Measurements from ENCODE around the gene TREH. TPM values are rescaled to one million over a fixed set of nuclear protein-coding genes. Genes with fewer than 3 reads are reported as not detected.

TREH gene
- polyA plus RNA-seq, 1 of the 3 experiments (the other 2 are of a cell fraction), result not detected

GRCh38 chr11:118628031-118628430 is 51.4 kb downstream of the TREH start:
- CTCF ChIA-PET, result interaction anchor here (0.9 to 1.8 kb wide), 5 partner anchors 8 to 62 kb away, joined by 3 to 9 read pairs (median 3); no protein-coding TSS in a partner anchor
- POLR2A ChIA-PET, result no interaction called here
- peaks cover 98% of the 10 kb centered on the region for H3K79me2 ChIP-seq (ENCODE audit: insufficient read depth)

GRCh38 chr11:118627566-118627965 is 51.9 kb downstream of the TREH start:
- Histone ChIP-seq H3K4me1 (ENCODE audit: control insufficient read depth in 1 of 2, insufficient read depth in 2 of 2, low read depth in 1 of 2, low read length in 1 of 2) (peaks cover 8 to 32% of the 10 kb centered on the region in 2 experiments; a peak in 3 of 4 replicates), H3K9me2 (no peaks in the 10 kb centered on the region), H3K27me3 (ENCODE audit: insufficient read depth) (no peaks in the 10 kb centered on the region), H3K4me3 (ENCODE audit: low read depth in 2 of 2, low read length in 1 of 2) (no peak overlapping the region), H3K9me3 (no peaks in the 10 kb centered on the region), H3K36me3 (replicated peaks in 1 of 2; ENCODE audit: control insufficient read depth in 1 of 2, insufficient read depth in 2 of 2, low read length in 1 of 2) (peaks cover 58 to 68% of the 10 kb centered on the region in 2 experiments), H3K27ac (ENCODE audit: low read depth in 2 of 2, low read length in 1 of 2) (no peak overlapping the region), H2AFZ (ENCODE audit: low read depth) (no peak overlapping the region), H4K20me1 (ENCODE audit: insufficient read depth) (peaks cover 86% of the 10 kb centered on the region), H3K79me2 (ENCODE audit: insufficient read depth) (peaks cover 98% of the 10 kb centered on the region), H3F3A (replicated peaks; ENCODE audit: insufficient read depth) (peaks cover 10% of the 10 kb centered on the region), H3K4me2 (no peak overlapping the region), H3K9ac (no peak overlapping the region)
- no peak for DNase-seq
- TF ChIP-seq NRF1 (IDR thresholded peaks at IDR 0.05; ENCODE audit: low read depth, low read length), result no peak
- no peak for TF ChIP-seq TCF12 (IDR thresholded peaks at IDR 0.05)
- no peak for TF ChIP-seq CTCF (IDR thresholded peaks at IDR 0.05)
- no peak for TF ChIP-seq RAD21 (IDR thresholded peaks at IDR 0.05; ENCODE audit: low read length)
- no peak for TF ChIP-seq IRF3 (IDR thresholded peaks at IDR 0.05; ENCODE audit: low read depth, low read length)
- TF ChIP-seq NFIC (IDR thresholded peaks at IDR 0.05; ENCODE audit: borderline replicate concordance), result no peak
- TF ChIP-seq USF2 (IDR thresholded peaks at IDR 0.05; ENCODE audit: borderline replicate concordance, low read depth, low read length), result no peak
- no peak for TF ChIP-seq CHD2 (IDR thresholded peaks at IDR 0.05; ENCODE audit: low read length, partially characterized antibody)
- CTCF ChIA-PET, result interaction anchor here (1.0 to 1.8 kb wide), 5 partner anchors 12 to 62 kb away, joined by 3 to 9 read pairs (median 3); no protein-coding TSS in a partner anchor
- WGBS (ENCODE audit: low lambda C conversion rate), result 95% methylated on average over 8 of the region's 10 CpGs
- POLR2A ChIA-PET, result no interaction called here

More at GRCh38 chr11:118628031-118628430, 51.4 kb downstream of the TREH start:
- H3K4me1 ChIP-seq (ENCODE audit: control insufficient read depth in 1 of 2, insufficient read depth in 2 of 2, low read depth in 1 of 2, low read length in 1 of 2), result peaks cover 6 to 28% of the 10 kb centered on the region in 2 experiments; a peak in 3 of 4 replicates
- peaks cover 60 to 71% of the 10 kb centered on the region in 2 experiments for H3K36me3 ChIP-seq (replicated peaks in 1 of 2; ENCODE audit: control insufficient read depth in 1 of 2, insufficient read depth in 2 of 2, low read length in 1 of 2)
- DNase-seq, result no peak
- H3K4me3 ChIP-seq (ENCODE audit: low read depth in 2 of 2, low read length in 1 of 2), result no peak overlapping the region
- no peak overlapping the region for H3K4me2 ChIP-seq
- no peaks in the 10 kb centered on the region for H3K9me2 ChIP-seq
- no peaks in the 10 kb centered on the region for H3K9me3 ChIP-seq
- WGBS (ENCODE audit: low lambda C conversion rate), result 97% methylated on average over 9 of the region's 20 CpGs
- H3K27me3 ChIP-seq (ENCODE audit: insufficient read depth), result no peaks in the 10 kb centered on the region
- no peak overlapping the region for H3K27ac ChIP-seq (ENCODE audit: low read depth in 2 of 2, low read length in 1 of 2)
- H3F3A ChIP-seq (replicated peaks; ENCODE audit: insufficient read depth), result peaks cover 8% of the 10 kb centered on the region
- H2AFZ ChIP-seq (ENCODE audit: low read depth), result no peak overlapping the region
- no peak for TF ChIP-seq GABPA (IDR thresholded peaks at IDR 0.05; ENCODE audit: low read depth)
- no peak for TF ChIP-seq MXI1 (IDR thresholded peaks at IDR 0.05; ENCODE audit: low read depth, low read length)
- H3K9ac ChIP-seq, result no peak overlapping the region
- peaks cover 83% of the 10 kb centered on the region for H4K20me1 ChIP-seq (ENCODE audit: insufficient read depth)

Measured in SK-N-SH (cell line).